NB4 (cell line): ENCODE measurements around the gene C1QTNF1.

Experiments used
- MAX ChIP-seq: IDR thresholded peaks from 2 replicates; pipeline ENCODE4 v1.6.1; 2011; ENCODE audit warnings: low read depth, low read length
- MYC ChIP-seq: IDR thresholded peaks from 2 replicates; pipeline ENCODE4 v1.6.1; 2011; ENCODE audit warnings: low read depth, low read length
- POLR2A ChIP-seq: IDR thresholded peaks from 2 replicates; pipeline ENCODE4 v1.6.1; 2011; ENCODE audit warnings: mild to moderate bottlenecking; ENCODE audit not compliant: insufficient read length; ENCODE audit errors: extremely low read depth
- TF ChIP-seq, protein P1 (sequence below): IDR thresholded peaks from one replicate; pipeline ENCODE4 v1.5.1; 2012; ENCODE audit warnings: low read depth, low read length

GRCh38 chr17:79077587-79077986 lies 53.6 kb downstream of the C1QTNF1 start:
- TF ChIP-seq, protein P1, sequence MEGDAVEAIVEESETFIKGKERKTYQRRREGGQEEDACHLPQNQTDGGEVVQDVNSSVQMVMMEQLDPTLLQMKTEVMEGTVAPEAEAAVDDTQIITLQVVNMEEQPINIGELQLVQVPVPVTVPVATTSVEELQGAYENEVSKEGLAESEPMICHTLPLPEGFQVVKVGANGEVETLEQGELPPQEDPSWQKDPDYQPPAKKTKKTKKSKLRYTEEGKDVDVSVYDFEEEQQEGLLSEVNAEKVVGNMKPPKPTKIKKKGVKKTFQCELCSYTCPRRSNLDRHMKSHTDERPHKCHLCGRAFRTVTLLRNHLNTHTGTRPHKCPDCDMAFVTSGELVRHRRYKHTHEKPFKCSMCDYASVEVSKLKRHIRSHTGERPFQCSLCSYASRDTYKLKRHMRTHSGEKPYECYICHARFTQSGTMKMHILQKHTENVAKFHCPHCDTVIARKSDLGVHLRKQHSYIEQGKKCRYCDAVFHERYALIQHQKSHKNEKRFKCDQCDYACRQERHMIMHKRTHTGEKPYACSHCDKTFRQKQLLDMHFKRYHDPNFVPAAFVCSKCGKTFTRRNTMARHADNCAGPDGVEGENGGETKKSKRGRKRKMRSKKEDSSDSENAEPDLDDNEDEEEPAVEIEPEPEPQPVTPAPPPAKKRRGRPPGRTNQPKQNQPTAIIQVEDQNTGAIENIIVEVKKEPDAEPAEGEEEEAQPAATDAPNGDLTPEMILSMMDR = no peak
- no peak for TF ChIP-seq POLR2A
- TF ChIP-seq MAX = no peak
- no peak for TF ChIP-seq MYC
